B cell (primary cell): ENCODE data around the gene NUP210. TPM values are rescaled to one million over a fixed set of nuclear protein-coding genes. Genes with fewer than 3 reads are reported as not detected.

Experiments
- ATAC-seq: fragments of 200-7000 bp; cut with Tn5 transposase; one replicate; pipeline ENCODE4 v1.10.0; 2021; ENCODE audit warnings: low read depth, mild to moderate bottlenecking, moderate number of reproducible peaks, moderate library complexity
- CTCF ChIA-PET: fragments of 350-600 bp; sonication (Branson Sonifier 250); formaldehyde crosslinking; loops from one replicate; lab custom pipeline; 2021; ENCODE audit warnings: antibody characterized with exemption, inconsistent platforms; lab: Charles Lee
- POLR2A ChIA-PET: fragments of 350-600 bp; sonication (Branson Sonifier 250); formaldehyde crosslinking; loops from one replicate; lab custom pipeline; 2021; ENCODE audit warnings: antibody characterized with exemption; lab: Charles Lee
- DNase-seq: peaks from one replicate; pipeline ENCODE4 v3.0.0; 2013
- H2AFZ ChIP-seq: 2 replicates; pipeline ENCODE4 v1.6.1; 2012; ENCODE audit warnings: mild to moderate bottlenecking, low read depth, low read length; ENCODE audit not compliant: insufficient read depth, poor library complexity, severe bottlenecking
- H3K27ac ChIP-seq, 2 donors: 1 replicate in 1 of 2; 2 replicates in 1 of 2; pipeline ENCODE4 v1.5.1; 2012 to 2013; ENCODE audit warnings: low read length in 2 of 2, mild to moderate bottlenecking in 2 of 2, moderate library complexity in 1 of 2
- H3K27me3 ChIP-seq, 4 experiments: fragments of 200-600 bp in 1 of 4; sonication (generic) in 1 of 4; replicated peaks in 1 of 4; 1 replicate in 2 of 4; 2 replicates in 2 of 4; pipeline versions ENCODE4 v1.6.1 to v1.7.0; 2013 to 2016; ENCODE audit warnings: low read length in 3 of 4, mild to moderate bottlenecking in 2 of 4, mixed read lengths in 1 of 4, moderate library complexity in 1 of 4; ENCODE audit not compliant: insufficient read depth in 4 of 4, control insufficient read depth in 3 of 4; ENCODE audit errors: control extremely low read depth in 1 of 4
- H3K36me3 ChIP-seq, 2 experiments: replicated peaks in 1 of 2; 1 replicate in 1 of 2; 2 replicates in 1 of 2; pipeline versions ENCODE4 v1.6.1 to v1.7.1; 2013; ENCODE audit warnings: low read length in 1 of 2; ENCODE audit not compliant: insufficient read depth in 2 of 2, control insufficient read depth in 1 of 2; ENCODE audit errors: control extremely low read depth in 1 of 2, extremely low read depth in 1 of 2
- H3K4me1 ChIP-seq, 2 donors: fragments of 200-600 bp in 1 of 2; sonication (generic) in 1 of 2; 1 replicate in 1 of 2; 2 replicates in 1 of 2; pipeline versions ENCODE4 v1.5.1 to v1.6.1; 2013 to 2017; ENCODE audit warnings: low read length in 2 of 2; ENCODE audit not compliant: control insufficient read depth in 2 of 2, insufficient read depth in 2 of 2
- H3K4me2 ChIP-seq: replicated peaks from 2 replicates; pipeline ENCODE3; 2012; ENCODE audit warnings: mild to moderate bottlenecking, low read depth, low read length; ENCODE audit not compliant: poor library complexity, severe bottlenecking
- H3K4me3 ChIP-seq, 5 experiments: fragments of 200-600 bp in 1 of 5; sonication (generic) in 1 of 5; 1 replicate in 3 of 5; 2 replicates in 2 of 5; pipeline versions ENCODE4 v1.5.1 to v1.7.0; 2011 to 2016; ENCODE audit warnings: low read length in 4 of 5, mild to moderate bottlenecking in 4 of 5, low read depth in 2 of 5, control low read depth in 1 of 5, moderate library complexity in 1 of 5; ENCODE audit not compliant: insufficient read depth in 1 of 5; ENCODE audit errors: control extremely low read depth in 1 of 5, extremely low read depth in 1 of 5
- H3K79me2 ChIP-seq: fragments of 200-600 bp; sonication (generic); one replicate; pipeline ENCODE4 v1.6.0; 2016; ENCODE audit warnings: low read length; ENCODE audit not compliant: control insufficient read depth, insufficient read depth
- H3K9ac ChIP-seq: fragments of 200-600 bp; sonication (generic); 2 replicates; pipeline ENCODE4 v1.6.1; 2017; ENCODE audit warnings: mild to moderate bottlenecking, low read length, moderate library complexity
- H3K9me3 ChIP-seq, 3 donors: one replicate each; pipeline versions ENCODE4 v1.6.1 to v1.7.1; 2013; ENCODE audit warnings: low read length in 2 of 3; ENCODE audit not compliant: control insufficient read depth in 2 of 3, insufficient read depth in 1 of 3; ENCODE audit errors: control extremely low read depth in 1 of 3
- H4K20me1 ChIP-seq: 2 replicates; pipeline ENCODE4 v1.6.0; 2012; ENCODE audit warnings: mild to moderate bottlenecking, low read length; ENCODE audit not compliant: insufficient read depth, control insufficient read depth, poor library complexity, severe bottlenecking
- H3K27ac Mint-ChIP-seq: one replicate; pipeline ENCODE4 v1.8.0; 2021; ENCODE audit warnings: mixed read lengths
- H3K27me3 Mint-ChIP-seq: one replicate; pipeline ENCODE4 v1.8.0; 2021; ENCODE audit warnings: mixed read lengths
- H3K4me1 Mint-ChIP-seq: one replicate; pipeline ENCODE4 v1.8.0; 2021; ENCODE audit warnings: mixed read lengths
- H3K4me3 Mint-ChIP-seq: one replicate; pipeline ENCODE4 v1.8.0; 2021; ENCODE audit warnings: mixed read lengths
- H3K9me3 Mint-ChIP-seq: one replicate; pipeline ENCODE4 v1.8.0; 2022; ENCODE audit warnings: mixed read lengths; ENCODE audit not compliant: insufficient read depth
- EZH2 ChIP-seq: IDR thresholded peaks from 2 replicates; pipeline ENCODE4 v1.6.1; 2012; ENCODE audit warnings: borderline replicate concordance, low read depth, mild to moderate bottlenecking, moderate library complexity, low read length; ENCODE audit not compliant: insufficient read depth, poor library complexity, severe bottlenecking
- WGBS: methylation state at CpG from one replicate; pipeline ENCODE4 v1.1.5; 2013; ENCODE audit warnings: missing lambda C conversion rate; ENCODE audit not compliant: insufficient coverage; 5-methylcytosine and 5-hydroxymethylcytosine counted together
- intact Hi-C: fragments of 100-400 bp; cut with micrococcal nuclease; formaldehyde crosslinking; loops from one replicate; pipeline ENCODE4 v1.10.0; 2022
- polyA plus RNA-seq: library from polyadenylated mRNA; depleted of rRNA; stranded (reverse); fragments of >200 nt; gene quantifications from 2 replicates; pipeline ENCODE4 v1.2.3, GENCODE V29; 2012
- total RNA-seq, 2 donors: library from RNA; stranded (reverse); fragments of 120-200 nt in 1 of 2; gene quantifications; 1 replicate in 1 of 2; 2 replicates in 1 of 2; pipeline versions ENCODE4 v1.2.3 to v1.2.4, GENCODE V29; 2013 to 2022
- TF ChIP-seq, protein P1 (sequence below): fragments of 200-600 bp; IDR thresholded peaks from one replicate; pipeline ENCODE4 v1.8.0; 2022; ENCODE audit warnings: antibody characterized with exemption, mild to moderate bottlenecking

The NUP210 gene
- total and polyA plus RNA-seq, 2 donors (not counting 1 experiment from before 2014, with no cell fraction given), result 114 to 159 TPM

DNA sequence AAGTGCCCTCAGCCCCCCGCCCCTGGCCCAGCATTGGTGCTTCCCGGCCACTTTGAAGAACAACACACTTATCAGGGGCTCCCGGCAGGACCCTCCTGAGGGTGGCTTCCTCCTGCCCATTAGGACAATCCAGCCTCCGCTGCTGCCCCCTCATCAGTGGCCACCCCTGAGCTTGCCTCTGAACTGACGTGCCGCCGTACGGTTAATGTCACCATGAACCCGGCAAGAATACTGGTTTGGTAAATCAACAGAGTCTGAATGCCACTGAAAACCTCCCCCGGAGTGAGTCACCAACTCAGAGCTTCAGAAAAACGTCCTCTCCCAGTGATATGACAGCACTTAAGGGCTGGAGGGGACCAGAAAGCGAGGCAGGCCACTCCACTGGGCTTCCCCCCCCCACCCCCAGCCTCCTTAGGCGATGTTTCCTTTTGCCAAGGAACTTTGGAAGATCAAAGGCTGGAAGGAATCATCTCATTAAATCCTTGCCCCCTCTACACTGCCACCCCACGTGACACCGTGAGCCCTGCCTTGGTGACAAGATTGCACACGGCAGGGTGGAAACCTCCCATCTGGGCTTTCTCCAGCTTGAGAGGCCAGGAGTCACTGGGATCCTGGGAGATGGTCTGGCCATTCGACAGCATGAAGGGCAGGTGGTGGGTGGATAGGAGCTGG is 142.1 kb downstream of the NUP210 start:
- CTCF ChIA-PET, result interaction anchor here (0.7 kb wide), 1 partner anchor 169 kb away, joined by 3 read pairs; no protein-coding TSS in a partner anchor
- H3K9me3 Mint-ChIP-seq, result no peaks in the 10 kb centered on the region

More for the DNA sequence above, 142.1 kb downstream of the NUP210 start:
- Histone ChIP-seq H3K36me3 (no peaks in the 10 kb centered on the region), H3K79me2 (no peaks in the 10 kb centered on the region), H3K4me3 (no peak overlapping the region), H3K4me1 (peaks cover 10 to 20% of the 10 kb centered on the region in 2 donors), H3K27me3 (peaks cover 0 to 21% (median 5%) of the 10 kb centered on the region in 4 experiments), H3K9ac (no peak overlapping the region), H3K9me3 (peaks cover 0 to 10% (median 0%) of the 10 kb centered on the region in 3 donors), H2AFZ (no peak overlapping the region), H4K20me1 (peaks cover 7% of the 10 kb centered on the region), H3K4me2 (no peak overlapping the region), H3K27ac (no peak overlapping the region)
- Mint-ChIP-seq H3K4me3 (no peak overlapping the region), H3K27ac (no peak overlapping the region), H3K4me1 (peaks cover 13% of the 10 kb centered on the region), H3K27me3 (peaks cover 20% of the 10 kb centered on the region)
- TF ChIP-seq, protein P1, sequence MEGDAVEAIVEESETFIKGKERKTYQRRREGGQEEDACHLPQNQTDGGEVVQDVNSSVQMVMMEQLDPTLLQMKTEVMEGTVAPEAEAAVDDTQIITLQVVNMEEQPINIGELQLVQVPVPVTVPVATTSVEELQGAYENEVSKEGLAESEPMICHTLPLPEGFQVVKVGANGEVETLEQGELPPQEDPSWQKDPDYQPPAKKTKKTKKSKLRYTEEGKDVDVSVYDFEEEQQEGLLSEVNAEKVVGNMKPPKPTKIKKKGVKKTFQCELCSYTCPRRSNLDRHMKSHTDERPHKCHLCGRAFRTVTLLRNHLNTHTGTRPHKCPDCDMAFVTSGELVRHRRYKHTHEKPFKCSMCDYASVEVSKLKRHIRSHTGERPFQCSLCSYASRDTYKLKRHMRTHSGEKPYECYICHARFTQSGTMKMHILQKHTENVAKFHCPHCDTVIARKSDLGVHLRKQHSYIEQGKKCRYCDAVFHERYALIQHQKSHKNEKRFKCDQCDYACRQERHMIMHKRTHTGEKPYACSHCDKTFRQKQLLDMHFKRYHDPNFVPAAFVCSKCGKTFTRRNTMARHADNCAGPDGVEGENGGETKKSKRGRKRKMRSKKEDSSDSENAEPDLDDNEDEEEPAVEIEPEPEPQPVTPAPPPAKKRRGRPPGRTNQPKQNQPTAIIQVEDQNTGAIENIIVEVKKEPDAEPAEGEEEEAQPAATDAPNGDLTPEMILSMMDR, result no peak
- TF ChIP-seq EZH2, result no peak
- intact Hi-C loops, result no loop called here
- POLR2A ChIA-PET, result no interaction called here
- 82% methylated on average over 17 of the region's 17 CpGs for whole genome bisulfite sequencing
- ATAC-seq (no peak), DNase-seq (no peak)
